HG03442 (cell line): ENCODE results near the gene PEX5L.

Experiments used
- ATAC-seq: cut with Tn5 transposase; IDR thresholded peaks from one replicate; pipeline ENCODE4 v1.9.1; 2021; ENCODE audit warnings: mild to moderate bottlenecking, moderate library complexity; ENCODE audit not compliant: unreplicated experiment

The PEX5L gene

DNA sequence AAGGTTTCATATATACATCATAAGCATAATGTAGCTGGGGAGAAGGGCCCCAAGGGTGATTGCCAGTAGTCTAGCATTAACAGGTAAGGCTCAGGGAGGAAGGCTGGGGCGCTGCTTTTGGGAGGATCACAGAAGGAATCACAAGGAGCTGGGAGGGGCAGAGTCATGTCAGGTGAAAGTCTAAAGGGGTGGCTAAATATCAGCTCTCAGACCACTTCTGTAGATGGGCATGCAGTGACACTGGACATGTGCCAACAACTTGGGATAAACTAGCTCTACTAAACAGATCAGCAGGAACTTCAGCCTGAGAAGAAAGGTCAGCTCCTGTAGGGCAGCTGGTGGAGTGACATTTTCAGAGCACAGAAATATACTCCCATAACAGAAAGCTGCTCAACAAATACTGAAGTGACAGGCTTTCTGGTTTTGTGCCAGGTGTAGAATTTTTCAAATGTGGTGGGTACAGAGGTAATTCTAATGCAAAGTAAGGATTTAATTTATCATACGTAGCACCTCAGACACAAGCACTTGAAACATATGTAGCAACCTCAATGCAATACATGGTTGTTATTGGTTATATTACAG, 79.4 kb downstream of the PEX5L start:
- ATAC-seq = no peak

GRCh38 chr3:179956416-179956830, 80.3 kb downstream of the PEX5L start:
- peak; percentile 95 for ATAC-seq

GRCh38 chr3:179955809-179956208, 80.9 kb downstream of the PEX5L start:
- no peak for ATAC-seq

GRCh38 chr3:179955286-179955685, 81.5 kb downstream of the PEX5L start:
- ATAC-seq = no peak

- no peak for ATAC-seq
Observed at GRCh38 chr3:179953993-179954870, 82.5 kb downstream of the PEX5L start.

DNA sequence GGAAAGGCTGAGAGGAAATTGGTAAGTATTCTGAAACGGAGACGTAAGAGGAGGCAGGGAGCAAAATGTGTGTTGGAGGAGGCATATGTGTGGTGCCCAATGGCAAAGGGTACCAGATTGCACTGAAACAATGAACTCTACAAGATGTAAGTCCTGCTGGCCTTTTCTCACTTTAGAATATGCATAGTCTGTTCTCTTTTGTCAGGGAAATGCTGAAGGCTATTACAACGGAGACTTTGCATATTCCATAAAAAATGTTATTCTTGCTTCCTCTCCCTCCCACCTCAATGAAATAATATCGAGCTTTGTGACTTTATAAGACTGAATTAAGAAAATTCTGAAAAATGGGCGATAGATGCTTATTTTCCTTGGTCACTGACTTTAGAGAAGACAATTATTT, 85.9 kb downstream of the PEX5L start:
- ATAC-seq = no peak

GRCh38 chr3:179949869-179950268, 86.9 kb downstream of the PEX5L start:
- no peak for ATAC-seq

DNA sequence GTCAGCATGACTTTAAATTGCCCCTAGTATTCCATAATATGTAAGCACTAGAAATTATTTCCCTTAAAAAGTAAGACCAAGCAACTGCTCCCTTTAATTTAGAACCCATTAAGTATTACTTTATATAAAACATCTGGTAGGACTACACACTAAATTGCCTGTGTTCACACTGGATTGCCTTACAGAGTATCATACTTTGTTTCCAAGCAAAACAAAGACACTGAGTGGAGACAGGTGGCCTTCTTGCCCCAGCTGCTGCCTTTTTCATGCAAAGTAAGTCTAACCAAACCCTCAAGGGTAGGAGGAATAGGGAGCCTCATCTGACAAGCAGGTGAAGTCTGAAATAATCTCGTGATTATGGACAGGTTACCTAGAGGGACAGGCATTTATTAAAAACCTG, 87.3 kb downstream of the PEX5L start:
- ATAC-seq = peak; percentile 68

- no peak for ATAC-seq
Observed at GRCh38 chr3:179948740-179949139, 88.0 kb downstream of the PEX5L start.

DNA sequence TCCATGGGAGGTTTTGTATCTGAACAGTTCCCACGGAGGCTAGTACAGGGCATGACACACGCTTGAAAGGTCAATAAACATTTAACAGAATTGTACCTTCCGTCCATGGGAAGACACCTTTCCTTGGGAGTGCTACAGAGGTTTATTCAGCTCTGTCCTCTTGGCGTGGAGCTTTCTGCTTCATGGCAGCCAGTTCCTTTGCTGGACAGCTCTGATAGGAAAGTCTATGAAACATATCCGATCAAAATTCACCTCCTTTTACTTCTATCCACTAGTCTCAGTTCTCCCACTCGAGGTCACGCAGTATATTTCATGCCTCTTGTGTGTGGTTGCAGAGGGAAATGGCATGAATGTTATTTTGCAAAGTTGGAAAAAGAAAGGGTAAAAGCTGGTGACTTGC, 91.2 kb downstream of the PEX5L start:
- ATAC-seq = no peak

DNA sequence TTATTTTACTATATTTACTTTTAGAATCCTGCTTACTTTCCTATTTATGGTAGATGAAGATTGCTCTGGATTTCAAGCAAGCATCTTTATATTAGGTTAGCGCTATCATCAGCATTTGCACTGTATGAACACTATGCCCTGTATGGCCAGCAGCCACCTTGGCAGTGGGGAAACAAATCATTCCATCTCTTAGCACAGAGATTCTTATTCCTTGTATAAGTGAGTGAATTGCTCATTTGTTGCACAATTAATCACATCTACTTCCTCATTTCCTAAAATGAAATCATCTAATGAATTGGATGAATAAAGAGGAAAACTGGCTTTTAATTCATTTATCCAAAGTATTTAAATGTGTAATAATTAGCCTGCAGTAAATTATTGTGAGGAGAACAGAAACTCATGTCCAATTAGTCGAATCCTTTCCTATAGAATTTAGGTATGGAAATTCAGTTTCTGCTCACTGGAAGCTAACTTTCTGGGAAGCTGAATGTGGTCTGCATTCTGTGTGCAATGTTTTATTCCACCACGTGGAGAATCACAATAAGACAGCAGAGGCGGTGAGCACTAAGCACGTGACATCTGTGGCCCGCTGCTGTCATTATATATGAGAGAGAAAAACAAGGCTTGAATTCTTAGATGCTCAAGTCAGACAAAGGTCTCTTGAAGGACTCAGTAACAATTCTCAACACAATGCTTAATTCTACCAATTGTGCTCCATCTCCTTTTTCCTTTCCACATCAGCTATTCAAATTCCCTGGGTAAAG, 93.4 kb downstream of the PEX5L start:
- ATAC-seq = no peak

DNA sequence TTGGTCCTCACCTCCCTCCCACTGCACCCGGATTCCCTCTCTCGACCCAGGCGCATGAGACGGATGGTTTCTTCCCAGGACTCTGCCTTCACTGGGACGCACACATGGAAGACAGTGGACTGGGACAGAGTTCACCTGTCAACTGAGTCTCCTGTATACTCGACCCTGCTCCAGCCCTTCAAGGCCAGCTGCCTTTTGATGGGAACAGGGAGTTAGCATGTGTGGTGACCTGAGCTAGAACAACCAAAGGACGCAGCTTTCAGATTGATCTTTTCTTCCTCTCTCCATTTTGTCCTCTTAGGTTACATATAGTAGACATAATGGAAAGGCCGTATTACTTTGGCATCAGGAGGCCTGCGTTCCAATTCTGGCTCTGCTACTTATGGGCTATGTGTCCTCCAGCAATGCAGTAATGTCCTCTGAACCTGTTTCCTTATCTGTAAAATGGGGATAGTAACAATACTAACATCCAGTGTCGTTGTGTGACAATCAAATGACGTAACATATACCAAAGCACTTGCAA, 94.1 kb downstream of the PEX5L start:
- ATAC-seq = no peak

- no peak for ATAC-seq
Observed at GRCh38 chr3:179935710-179936109, 101.0 kb downstream of the PEX5L start.

DNA sequence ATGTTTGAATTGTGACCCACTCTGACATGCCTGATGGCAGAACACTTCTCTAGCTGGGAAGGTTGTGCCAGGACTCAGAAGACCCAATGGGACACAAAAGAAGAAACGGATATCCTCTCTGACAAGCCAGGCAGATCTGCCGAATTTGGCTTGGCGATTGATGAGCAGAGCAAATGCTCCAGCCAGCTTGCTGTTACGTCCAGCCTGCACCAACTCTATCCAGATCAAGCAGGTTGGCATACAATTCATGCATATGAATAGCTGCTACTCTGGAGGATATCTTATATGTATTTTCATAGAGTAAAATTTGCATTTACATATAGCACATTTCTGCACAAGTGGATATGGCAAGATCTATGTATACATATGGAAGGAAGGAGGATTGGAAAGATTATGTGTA, 102.8 kb downstream of the PEX5L start:
- ATAC-seq = no peak

DNA sequence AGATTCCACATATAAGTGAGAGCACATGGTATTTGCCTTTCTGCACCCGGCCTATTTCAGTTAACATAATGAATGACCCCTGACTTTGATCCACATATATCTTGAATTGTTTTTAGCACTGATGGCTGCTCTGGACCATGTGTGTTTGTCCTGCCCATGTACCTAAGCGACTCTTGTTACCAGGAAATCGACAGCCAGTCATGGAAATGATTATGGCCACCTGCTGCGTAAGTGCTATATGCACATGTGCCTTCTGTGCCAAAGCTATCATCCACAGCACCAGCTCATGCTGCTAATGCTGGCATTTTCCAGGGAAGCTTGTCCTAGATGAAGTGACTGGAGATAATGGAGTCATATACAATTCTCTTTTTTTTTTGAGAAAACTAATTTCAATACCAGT, 103.7 kb downstream of the PEX5L start:
- no peak for ATAC-seq

- no peak for ATAC-seq
Observed at GRCh38 chr3:179932674-179933073, 104.1 kb downstream of the PEX5L start.

DNA sequence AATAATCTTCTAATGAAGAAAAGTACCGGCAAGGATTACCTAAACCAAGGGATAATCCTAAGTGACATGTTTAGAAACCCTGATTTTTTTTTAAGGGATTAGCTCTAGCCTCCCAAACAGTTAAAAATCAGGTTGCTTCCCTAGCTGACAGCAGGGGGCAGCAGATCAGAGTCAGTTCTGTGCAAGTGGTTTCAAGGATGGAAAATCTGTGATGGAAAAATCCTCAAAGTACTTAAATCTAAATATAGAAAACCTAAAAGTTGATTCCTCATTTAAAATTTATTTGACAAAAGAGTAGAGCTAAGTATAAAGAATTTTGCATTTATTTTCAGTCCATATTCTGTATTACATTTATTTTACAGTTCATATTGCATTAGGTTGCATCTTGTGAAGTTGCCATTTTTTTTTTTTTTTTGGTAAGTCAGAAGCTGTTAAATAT, 107.6 kb downstream of the PEX5L start:
- ATAC-seq = peak; percentile 64

DNA sequence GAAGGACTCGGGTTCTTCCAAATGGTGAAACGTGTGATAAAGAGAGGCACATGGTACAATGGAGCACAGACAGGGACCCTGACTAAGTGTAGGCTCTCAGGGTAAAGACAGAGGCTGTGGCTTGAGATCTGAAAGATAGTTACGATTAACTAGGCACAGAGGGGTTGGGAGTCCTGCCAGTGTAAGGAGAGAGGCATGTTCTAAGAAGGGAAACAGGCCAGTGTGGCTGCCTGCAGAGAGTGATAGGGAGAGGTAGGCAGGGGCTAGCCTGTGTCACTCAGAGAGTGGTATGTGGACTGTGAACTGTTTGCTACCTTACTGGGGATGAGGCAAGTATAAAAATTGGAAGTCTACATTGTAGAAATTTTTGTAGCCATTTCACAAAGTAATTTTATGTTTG, 109.5 kb downstream of the PEX5L start:
- no peak for ATAC-seq

- ATAC-seq = no peak
Observed at GRCh38 chr3:179921951-179922350, 114.8 kb downstream of the PEX5L start.

- peak; percentile 99 for ATAC-seq
Observed at GRCh38 chr3:179921500-179921899, 115.2 kb downstream of the PEX5L start.

DNA sequence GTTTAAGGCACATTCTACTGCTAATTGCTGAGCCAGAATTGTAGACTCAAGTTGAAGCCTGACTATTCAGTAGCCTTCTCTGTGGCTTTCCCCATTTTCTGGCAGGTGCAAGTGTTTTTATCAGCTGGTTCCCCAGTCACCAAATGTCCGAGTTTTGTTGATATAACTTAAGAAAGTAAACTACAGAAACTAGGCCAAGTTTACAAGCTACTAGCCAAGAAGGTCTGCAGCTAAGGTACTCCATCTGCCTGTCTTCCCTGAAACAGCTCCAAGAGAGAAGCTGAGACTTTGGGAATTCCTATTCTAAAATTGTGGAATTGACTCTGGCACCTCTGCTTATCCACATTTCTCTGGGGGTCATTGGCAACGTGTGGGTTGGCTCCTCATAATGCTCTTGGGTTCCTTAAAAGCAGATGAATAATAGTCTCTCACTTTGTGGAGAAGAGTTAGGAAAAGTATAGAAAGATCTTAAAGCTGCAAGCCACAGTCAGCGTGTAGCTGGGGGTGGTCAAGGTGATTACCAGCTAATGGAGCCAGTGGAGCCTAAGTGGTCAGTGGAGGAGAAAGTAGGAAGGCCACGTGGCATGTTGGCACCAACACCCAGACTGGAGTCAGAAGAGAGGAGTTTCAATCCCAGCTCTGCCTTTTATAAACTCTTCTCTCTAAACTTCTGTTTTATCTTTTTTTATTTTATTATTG, 128.8 kb downstream of the PEX5L start:
- no peak for ATAC-seq
